HuH-7.5 (cell line): Measurements from ENCODE around the gene PIGU.
A peak's percentile ranks its signal among the peaks of the same experiment; 100 is the strongest.
"Not testable (repeated sequence)": the region's sequence is repeated elsewhere in the genome, so short reads cannot be mapped to it uniquely, and the experiment has no call there.

ENCODE experiments used
- DNase-seq: peaks from one replicate; pipeline ENCODE4 v3.0.0; 2011; ENCODE audit warnings: low spot score

The PIGU gene

DNA sequence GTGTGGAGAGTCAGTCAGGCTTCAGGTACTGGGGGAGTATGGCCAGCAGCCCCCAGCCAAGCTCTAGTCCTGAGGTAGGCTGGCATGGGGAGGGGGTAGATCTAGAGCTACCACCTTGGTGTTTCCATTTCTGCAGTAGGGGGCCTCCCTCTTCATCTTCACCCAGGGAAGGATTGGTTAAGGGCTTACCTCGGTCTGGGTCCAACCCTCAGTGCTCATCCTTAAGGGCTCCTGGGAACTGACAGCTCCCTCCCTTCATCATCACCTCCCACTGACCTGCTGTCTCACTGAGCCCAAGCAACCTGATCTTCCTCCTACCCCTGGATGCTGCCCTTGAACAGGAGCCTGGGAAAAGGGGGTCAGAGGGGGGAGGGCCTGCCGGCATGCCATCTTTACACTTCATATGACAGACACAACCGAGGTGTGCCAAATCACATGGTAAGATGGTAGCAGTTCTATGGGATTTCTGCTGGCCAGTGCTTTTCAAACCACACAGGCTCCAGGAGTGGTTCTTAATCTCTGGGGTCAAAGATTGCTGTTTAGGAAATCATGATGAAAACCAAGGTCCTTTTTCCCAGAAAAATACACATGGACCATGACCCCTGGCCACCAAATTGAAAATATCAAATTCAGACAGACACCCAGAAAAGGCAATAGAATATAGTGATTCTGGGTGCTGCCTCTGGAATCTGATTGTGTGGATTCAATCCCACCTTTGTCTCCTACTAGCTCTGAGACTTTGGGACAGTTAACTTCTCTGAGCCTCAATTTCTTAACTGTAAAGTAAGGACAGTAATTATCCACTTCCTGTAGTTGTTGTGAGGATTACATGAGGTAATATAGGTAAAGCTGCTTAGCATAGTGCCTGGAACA is 30.3 kb upstream of the PIGU start:
- no peak for DNase-seq

DNA sequence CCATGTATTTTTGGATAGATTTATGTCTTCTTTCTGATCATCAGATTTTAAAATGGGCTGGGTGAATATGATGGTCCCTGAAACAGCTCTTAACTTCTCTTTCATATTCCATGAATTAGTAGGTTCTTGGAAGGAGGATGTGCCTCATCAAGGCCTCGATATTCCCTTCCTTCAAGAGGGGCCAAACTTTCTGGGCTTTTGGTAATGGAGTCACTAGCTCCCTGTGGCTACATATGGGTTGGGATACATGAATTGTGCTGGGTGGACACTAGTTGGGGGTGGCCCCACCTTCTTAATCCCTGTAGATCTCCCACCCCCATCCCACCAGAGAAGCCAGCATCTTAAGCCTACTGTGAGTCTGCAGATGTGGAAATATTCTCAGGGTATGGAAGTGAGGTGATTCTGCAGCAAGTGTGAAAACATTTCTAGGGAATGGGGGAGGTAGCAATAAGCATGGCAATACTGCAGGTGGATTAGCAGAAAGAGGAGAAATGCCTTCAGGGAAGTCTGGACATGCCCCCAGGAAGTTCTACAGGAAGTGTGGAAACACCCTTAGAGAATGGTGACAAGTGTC is 29.5 kb upstream of the PIGU start:
- no peak for DNase-seq

DNA sequence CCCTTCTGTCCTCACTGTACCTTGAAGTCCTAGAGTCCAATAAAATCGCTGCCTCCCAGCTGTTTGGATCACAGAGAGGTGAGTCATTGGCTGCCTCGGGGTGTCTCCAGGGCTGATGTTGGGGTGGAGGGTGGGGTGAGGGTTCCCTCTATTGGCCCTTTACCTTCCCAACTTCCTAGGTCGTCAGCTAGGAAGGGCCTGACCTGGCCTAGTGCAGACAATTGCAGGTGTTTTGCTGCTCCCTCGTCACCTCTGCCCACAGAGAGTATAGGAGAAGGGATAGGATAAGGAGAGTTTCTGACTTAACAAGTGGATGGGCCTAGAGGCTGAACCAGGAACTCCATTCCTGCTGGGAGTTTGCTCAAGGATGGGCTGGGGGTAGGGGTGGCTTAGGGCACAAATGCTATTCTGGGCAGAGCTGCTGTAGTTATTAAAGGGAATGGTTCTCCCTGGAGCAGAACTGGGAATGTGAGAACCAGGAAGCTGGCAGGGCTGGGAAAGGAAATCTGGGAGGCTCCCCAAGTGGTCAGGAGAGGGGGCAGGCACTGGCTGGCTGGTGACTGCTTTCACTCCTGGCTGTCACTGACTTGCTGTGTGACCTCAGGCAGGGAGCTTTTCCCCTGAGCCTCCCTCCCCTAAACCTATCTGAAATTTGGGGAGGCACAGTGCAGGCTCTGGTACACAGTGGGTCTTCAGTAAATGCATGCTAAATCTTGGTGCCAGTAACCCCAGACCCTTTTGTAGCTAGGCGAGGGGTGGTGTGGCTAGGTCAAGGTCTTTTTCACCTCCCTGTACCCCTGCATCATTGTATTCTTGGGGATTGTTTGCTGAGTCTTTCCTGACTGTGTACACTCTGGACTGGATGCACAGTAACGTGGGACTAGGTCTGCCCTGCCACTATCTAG is 28.8 kb upstream of the PIGU start:
- no peak for DNase-seq

DNA sequence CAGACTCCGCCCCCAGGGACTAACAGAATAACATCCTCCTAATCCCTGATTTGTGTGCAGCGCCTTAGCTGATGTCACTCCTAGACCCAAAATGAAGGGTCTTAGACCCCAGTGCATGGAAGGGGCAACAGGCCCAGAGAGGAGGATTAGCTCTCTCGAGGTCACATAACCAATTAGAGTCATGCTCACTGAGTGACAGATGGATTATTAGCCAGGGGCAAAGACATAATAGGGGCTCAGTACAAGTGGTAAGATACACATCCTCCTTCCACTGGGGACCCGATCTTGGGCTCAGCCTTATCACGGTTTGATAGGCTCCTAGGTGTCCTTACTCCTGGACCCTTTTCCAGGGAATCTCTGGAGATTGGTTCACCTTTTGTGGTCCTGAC is 28.1 kb upstream of the PIGU start:
- DNase-seq, result no peak

DNA sequence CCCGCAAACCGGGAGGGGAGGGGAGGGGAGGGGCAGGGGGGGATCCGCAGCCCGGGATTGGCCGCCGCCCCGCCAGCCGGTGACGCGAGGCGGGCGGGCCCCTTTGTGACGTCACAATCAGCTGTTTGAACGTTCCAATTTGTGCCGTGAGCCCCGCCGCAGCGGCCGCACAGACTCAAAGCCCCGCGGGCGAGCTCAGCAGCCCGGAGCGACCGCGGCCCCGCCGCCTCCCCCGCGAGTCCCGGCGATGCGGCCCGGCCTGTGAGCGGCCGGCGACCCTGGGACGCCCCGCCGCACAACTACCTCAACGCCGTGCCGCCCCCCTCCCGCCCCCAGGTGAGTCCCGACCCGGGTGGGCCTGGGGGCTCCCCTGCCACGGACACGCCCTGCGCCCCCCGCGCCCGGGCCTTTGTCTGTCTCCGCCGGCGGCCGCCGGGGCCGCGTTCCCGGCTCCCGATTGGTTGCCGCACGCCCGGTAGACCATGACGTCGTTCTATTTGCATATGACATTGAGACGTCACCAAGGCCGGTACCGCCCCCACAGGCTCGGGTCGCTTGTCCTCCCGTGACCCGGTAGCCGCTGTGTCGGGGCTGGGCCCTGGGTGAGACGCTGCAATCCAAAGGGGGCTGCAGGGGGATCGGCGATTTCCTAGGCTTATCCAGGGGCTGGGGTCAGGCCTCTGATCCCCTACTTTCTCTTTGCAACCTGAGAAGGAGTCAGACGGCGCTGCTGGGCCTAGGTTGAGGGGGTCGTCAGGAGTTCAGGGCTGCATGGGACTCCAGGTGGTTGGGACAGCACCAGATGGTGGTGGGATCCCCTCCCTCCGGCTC is 27.5 kb upstream of the PIGU start, which contains the start of gene TP53INP2:
TSS of gene TP53INP2 (plus strand) at position 168 of the 831 bp plus-strand sequence. CDS start 4,396 bp downstream, outside the sequence.
- peak; percentile 94 for DNase-seq

DNA sequence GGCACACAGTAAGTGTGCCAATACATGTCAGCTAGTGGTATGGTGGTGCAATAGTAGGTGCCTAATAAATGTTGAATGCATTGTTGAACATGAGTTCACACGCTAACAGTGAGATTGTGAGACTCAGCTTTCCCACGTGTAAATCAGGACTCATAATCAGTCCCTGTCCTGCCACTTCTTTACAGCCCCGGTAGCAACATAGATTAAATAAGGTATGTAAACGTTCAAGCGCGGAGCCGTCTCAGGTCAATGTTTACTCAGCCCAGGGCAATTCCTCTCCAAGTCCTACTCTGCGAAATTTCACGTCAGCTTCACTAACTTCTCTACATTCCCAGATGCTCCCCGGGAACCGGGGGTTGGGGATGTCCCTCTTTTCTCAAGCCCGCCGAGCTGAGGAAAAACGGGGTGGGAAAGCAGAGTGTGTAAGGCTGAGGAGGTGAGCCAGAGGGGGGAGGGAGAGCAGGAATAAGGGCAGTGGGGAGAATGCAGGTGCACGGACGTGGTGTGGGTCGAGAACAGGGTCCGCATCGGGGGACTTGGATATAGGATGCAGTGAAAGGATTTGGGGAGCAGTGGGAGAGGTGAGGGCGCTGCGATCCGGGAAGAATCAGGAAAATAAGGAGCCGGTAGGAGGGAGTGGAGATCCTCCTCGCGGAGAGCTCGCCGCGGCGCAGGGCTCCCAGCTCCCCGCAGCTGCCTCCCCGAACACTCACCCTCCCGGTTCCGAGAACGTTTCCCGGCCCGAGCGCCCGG is 26.7 kb upstream of the PIGU start:
- DNase-seq, result no peak

DNA sequence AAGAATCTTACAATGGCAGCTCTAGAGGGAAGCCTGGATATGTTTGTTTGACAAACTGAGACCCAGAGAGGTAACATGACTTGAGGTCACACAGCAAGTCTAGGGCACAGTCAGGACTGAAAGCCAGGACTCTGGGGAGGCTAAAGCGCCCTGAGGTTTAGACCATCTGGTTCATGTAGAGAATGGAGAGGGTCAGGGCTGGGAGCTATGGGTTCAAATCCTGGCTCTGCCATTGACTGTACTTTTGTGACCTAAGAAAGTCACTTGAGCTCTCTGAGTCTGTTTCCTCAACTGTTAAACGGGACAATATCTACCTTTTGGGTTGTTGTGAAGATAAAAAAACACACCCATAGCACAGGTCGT is 26.1 kb upstream of the PIGU start:
- DNase-seq, result no peak

DNA sequence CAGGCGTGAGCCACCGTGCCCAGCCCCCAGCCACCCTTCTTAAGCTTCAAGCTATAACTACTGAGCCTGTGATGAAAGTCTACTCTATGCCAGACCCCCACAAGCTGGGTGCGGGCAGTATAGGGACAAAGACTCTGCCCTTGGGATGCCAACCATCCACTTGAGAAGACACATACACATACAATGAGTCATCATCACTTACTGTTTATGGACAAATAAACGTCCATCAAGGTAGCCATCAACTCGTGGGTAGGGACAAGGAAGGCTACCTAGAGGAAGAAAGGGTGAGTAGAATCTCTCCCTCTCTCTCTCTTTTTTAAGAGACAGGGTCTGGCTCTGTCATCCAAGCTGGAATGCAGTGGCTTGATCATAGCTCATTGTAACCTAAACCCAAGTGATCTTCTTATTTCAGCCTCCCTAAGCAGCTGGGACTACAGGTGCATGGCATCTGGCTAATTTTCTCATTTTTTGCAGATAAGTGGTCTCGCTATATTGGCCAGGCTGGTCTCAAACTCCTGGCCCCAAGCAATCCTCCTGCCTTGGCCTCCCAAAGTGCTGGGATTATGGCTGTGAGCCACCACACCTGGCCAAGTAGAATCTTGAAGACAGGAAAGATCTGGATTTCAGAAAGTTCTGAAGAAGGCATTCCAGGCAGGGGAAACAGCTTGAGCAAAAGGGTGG is 24.7 kb upstream of the PIGU start:
- no peak for DNase-seq

DNA sequence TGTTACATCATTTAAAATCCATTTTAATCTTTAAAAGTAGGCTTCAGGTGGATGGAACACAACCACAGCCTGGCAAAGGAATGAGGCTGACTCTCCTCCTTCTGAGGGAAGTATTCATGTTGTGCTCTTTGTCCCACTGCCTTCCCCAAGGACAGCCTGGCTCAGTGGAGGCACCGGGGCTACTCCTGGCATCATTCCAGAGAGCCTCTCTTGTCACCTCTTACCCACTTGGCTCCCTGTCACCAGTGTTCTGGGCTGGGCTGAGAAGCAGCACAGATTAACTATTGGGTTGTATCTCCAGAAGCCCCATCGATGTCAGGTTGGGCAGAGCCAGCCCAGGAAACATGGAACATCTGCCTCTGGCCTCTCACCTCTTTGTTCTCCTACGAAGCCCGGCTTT is 16.5 kb upstream of the PIGU start:
- no peak for DNase-seq

DNA sequence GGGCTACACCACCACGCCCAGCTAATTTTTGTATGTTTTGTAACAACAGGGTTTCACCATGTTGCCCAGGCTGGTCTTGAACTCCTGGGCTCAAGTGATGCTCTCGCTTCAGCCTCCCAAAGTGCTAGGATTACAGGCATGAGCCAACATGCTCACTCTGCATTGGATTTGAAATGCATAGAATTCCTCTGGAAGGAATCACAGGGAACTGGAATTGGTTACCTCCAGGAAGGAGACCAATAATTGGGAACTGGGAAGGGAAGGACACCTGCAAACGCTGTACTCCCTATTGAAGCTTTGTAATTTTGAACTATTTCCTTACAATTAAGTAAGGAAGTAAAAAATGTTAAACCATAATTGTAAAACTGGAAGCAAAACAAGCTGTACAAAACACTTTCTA is 14.9 kb upstream of the PIGU start:
- DNase-seq, result no peak

DNA sequence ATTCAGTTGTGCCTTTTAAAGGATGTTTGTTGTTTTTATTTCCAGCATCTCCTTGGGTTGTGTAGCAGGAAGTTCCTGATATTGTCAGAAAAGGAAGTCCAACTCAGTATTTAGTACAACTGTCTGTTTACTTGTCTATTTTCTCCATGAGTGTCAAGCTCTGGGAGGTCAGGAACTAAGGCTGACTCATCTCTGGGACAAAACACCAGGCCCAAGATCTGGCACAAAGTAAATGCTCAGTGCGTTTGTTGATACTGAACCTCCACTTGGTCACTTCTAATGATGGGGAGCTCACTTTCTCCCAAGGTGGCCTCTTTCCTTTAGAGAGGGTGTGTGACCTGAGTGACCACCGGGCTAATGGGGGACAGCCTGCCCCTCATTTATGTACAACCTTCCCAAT is 12.6 kb upstream of the PIGU start:
- DNase-seq, result no peak

DNA sequence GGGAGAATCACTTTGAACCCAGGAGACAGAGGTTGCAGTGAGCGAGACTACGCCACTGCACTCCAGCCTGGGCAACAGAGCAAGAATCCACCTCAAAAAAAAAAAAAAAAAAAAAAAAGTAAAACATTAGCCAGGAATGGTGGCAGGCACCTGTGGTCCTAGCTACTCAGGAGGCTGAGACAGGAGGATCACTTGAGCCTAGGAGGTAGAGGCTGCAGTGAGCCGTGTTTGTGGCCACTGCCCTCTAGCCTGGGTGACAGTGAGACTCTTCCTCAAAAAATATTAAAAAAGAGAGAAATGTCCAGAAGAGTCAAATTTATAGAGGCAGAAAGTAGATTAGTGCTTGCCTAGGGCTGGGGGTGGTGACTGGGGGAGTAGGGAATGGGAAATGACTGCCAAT is 6.8 kb upstream of the PIGU start:
- DNase-seq, result no peak

DNA sequence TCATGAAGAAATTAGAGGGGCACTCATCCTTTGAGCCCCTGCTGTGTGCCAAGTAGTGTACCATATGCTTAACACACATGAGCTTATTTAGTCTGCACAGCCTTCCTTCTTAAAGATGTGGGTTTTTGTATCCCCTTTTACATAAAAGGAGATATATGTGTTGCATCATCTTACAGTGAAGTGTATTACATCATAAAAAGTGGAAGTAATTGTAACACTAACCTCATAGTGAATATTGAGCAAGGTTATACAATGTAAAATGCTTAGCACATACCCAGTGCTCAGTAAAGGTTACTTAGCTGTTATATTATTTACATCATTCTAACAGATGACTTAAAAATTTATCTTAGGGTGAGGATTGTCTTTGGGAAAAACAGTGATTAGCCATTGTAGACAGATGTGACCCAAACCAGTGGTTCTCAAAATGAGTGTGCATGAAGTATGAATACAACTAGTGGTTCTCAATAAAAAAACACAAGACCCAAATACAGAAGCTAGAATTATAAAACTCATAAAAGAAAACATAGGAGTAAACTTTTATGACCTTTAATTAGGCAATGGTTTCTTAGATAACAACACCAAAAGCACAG is 3.8 kb upstream of the PIGU start:
- DNase-seq, result no peak

DNA sequence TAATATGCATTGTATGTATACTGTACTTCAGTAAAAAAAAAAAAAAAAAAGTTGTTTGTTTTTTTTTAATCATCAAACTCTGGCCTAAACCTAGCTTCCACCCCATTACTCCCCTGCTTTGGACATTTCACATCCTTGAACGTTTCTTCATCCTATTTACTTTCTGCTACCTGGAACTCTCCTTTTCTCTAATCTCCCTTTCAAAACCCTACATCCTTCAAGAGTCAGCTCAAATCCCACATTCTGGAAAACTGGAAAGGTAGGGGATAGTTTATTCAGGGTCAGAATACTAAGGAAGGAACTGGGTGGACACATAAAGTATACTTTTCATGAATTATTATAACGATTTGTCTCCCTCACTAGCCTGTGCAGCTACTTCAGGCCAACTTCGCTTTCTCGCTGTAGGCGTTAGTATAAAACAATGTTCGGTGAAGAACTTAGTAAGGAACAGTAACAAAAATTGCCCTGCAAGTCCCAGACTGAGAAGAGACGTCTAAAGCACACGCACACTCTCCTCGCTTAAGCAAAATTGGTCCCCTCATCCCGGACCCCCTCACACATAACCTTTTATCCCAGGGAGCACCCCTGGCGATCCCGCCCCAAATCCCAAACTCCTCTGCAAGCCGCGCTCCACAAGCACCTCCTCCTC is 775 bp downstream of the PIGU start:
- no peak for DNase-seq

DNA sequence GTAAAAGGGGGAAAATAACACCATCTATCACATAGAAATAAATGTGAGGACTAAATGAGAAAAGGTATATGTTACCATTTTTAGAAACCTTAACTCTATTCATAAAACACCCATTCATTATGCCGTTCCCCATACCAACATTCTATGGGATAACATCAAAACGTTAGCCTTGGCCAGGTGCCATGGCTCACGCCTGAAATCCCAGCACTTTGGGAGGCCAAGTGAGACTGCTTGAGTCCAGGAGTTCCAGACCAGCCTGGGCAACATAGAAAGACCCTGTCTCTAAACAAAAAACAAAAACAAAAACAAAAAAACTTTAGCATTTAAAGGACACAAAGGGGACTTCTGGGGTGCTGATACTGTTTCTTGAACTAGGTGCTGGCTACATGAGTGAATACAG is 1.3 kb downstream of the PIGU start:
- DNase-seq, result no peak

DNA sequence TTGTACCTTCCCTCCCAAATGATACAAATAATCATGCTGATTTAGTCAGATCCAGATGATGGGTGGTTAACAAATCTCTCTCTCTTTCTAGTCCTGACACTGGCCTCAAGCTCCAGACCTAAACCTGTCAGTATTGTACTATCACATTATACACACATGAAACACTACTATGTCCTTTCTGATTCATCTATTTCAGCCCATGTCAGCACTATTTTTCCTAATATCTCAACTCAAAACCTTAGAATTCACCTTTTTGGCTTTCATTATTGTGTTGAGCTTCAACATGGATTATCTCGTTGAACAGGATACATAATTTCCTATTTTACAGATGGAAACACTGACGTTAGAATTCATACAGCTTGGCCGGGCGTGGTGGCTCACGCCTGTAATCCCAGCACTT is 3.5 kb downstream of the PIGU start:
- no peak for DNase-seq

DNA sequence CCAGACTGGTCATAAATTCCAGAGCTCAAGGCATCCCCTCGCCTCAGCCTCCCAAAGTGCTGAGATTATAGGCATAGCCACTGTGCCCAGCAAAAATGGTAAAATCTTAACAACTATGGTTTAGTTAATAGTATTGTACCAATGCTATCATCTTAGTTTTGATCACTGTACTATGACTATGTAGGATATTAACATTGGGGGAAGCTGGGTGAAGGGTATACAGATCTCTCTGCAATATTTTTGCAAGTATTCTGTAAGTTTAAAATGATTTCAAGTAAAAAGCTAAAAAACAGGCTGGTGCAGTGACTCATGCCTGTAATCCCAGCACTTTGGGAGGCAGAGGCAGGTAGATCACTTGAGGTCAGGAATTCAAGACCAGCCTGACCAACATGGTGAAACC is 7.8 kb downstream of the PIGU start:
- no peak for DNase-seq

DNA sequence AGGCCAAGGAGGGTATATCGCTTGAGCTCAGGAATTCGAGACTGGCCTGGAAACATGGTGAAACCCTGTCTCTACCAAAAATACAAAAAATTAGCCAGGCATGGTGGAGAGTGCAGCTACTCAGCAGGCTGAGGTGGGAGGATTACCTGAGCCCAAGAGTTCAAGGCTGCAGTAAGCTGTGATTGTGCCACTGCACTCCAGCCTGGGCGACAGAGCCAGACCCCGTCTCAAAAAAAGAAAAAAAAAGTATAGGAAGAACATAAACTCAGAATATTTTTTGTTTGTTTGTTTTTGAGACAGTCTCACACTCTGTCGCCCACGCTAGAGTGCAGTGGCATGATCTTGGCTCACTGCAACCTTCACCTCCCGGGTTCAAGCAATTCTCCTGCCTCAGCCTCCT is 12.1 kb downstream of the PIGU start:
- not testable (repeated sequence) for DNase-seq

DNA sequence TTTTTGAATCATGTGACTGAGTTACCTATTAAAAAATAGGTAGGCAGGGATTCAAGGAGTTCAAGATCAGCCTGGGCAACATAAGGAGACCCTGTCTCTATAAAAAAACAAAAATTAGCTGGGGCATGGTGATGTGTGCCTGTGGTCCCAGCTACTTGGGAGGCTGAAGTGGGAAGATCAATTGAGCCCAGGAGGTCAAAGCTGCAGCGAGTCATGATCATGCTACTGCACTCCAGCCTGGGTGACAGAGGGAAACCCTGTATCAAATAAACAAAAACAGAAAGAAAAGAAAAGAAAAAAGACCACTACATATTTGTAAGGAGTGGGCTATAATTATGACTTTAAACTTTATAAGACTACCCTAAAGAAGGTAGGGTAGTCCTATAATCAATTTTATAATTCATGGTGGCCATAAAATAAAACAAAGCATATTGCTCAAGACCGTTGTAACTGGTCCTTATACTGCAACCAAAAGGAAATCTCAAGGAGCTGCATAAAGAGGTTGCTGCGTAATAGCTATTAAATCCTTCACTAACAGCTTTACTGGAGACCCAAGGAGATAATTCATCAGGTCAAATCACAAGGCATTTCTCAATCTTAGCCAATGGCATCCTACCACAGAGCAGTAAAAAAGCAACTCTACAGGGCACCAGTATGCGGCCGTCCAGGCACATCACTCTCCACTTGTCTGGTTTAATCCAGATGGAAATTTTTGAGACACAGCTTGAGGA is 13.5 kb downstream of the PIGU start:
- no peak for DNase-seq
